GM10248 (cell line): ENCODE data around the gene GFOD1.

Source experiments
- CTCF ChIA-PET: fragments of 300-600 bp; sonication (Branson Sonifier 250); formaldehyde crosslinking; extraction: SDS; loops from one replicate; lab custom pipeline; 2021; ENCODE audit warnings: antibody characterized with exemption; lab: Yijun Ruan, JAX
- POLR2A ChIA-PET: fragments of 350-650 bp; sonication (Branson Sonifier 250); formaldehyde crosslinking; extraction: SDS; loops from one replicate; lab custom pipeline; 2020; ENCODE audit warnings: antibody characterized with exemption; lab: Yijun Ruan, JAX
- DNase-seq: peaks from one replicate; pipeline ENCODE4 v3.0.0; 2012; ENCODE audit errors: extremely low spot score
- TF ChIP-seq, protein P1 (sequence below): IDR thresholded peaks from 2 replicates; pipeline ENCODE4 v1.5.1; 2012; ENCODE audit warnings: mild to moderate bottlenecking, low read depth; ENCODE audit errors: extremely low read depth, missing control alignments, control extremely low read depth

GFOD1 gene

GRCh38 chr6:13487122-13488014 is at the start of gene GFOD1:
Gene GFOD1, minus strand, starts transcription at chr6:13487600. Its CDS starts 710 bp downstream, at chr6:13486890.
- DNase-seq = peak; percentile 94
- CTCF ChIA-PET = interaction anchor here (0.7 to 3.8 kb wide), 11 partner anchors 9 to 128 kb away, joined by 3 to 13 read pairs (median 4); partner anchors contain the start of genes NOL7 and SIRT5
- TF ChIP-seq, protein P1, sequence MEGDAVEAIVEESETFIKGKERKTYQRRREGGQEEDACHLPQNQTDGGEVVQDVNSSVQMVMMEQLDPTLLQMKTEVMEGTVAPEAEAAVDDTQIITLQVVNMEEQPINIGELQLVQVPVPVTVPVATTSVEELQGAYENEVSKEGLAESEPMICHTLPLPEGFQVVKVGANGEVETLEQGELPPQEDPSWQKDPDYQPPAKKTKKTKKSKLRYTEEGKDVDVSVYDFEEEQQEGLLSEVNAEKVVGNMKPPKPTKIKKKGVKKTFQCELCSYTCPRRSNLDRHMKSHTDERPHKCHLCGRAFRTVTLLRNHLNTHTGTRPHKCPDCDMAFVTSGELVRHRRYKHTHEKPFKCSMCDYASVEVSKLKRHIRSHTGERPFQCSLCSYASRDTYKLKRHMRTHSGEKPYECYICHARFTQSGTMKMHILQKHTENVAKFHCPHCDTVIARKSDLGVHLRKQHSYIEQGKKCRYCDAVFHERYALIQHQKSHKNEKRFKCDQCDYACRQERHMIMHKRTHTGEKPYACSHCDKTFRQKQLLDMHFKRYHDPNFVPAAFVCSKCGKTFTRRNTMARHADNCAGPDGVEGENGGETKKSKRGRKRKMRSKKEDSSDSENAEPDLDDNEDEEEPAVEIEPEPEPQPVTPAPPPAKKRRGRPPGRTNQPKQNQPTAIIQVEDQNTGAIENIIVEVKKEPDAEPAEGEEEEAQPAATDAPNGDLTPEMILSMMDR = no peak
- POLR2A ChIA-PET = interaction anchor here (0.6 to 1.1 kb wide), 2 partner anchors 13 to 26 kb away, joined by 3 read pairs; no protein-coding TSS in a partner anchor

DNA sequence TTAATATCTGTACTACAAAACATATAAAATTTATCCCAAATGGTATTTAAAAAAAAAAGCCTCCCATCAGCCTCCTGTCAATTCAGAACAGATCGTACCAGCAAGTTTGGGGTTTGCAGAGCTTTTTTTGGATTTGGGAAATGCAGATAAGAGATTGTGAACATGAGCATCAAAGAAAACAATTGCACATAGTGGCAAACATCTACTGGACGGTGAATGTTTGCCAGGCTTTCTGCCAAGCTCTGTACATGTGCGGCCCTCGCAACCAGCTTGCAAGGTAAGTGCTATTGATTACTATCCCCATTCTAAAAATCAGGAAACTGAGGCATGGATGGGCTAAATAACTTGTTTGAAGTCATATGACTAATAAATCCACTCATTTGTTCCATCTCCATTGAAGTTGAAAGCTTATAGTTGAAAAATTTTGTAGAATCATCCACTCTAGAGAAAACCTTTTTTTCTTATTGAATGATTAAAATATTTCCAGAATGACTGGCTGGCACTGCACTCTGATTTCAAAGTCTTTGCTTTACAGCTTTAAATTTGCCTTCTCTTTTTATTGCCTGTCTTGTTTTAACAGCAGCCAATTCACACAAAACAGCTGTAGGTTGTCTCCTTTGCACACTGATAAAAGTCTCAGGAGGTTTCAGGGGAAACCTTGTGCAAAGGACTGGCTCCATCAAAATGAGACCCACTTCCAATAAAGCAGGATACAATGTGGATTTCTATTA is 49.6 kb upstream of the GFOD1 start:
- CTCF ChIA-PET = interaction anchor here (0.7 to 2.3 kb wide), 14 partner anchors 9 to 202 kb away, joined by 3 to 21 read pairs (median 4); partner anchors contain the start of genes GFOD1 and SIRT5
- POLR2A ChIA-PET = no interaction called here
- no peak for DNase-seq
- TF ChIP-seq, protein P1 = no peak

- DNase-seq = no peak
- TF ChIP-seq, protein P1 = no peak
- ChIA-PET CTCF (interaction anchor here (0.6 to 1.3 kb wide), 4 partner anchors 28 to 198 kb away, joined by 3 to 4 read pairs (median 3); no protein-coding TSS in a partner anchor), POLR2A (no interaction called here)
These were observed 47.9 kb upstream of the GFOD1 start for GRCh38 chr6:13535306-13535705.

DNA sequence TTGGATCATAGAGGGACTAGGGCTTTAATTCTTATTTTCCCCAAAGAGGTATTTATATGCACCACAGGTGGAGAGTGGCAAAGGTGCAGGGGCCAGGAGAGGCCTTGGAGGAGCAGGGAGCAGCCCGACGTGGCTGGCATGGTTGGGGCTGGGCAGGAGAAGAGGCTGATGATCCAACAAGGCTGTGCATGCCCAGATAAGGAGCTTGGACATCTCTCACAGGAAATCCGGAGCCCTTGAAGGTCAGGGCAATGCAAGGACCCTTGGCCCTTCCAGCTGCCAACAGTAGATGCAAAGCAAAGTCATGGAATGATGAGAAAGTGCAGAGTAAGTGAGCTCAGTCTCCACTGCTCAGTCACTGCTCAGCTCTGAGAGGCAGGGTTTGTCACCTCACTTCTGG is 47.1 kb upstream of the GFOD1 start:
- ChIA-PET CTCF (interaction anchor here (0.6 to 1.3 kb wide), 4 partner anchors 29 to 197 kb away, joined by 3 to 4 read pairs (median 3); no protein-coding TSS in a partner anchor), POLR2A (no interaction called here)
- TF ChIP-seq, protein P1 = no peak
- DNase-seq = no peak

DNA sequence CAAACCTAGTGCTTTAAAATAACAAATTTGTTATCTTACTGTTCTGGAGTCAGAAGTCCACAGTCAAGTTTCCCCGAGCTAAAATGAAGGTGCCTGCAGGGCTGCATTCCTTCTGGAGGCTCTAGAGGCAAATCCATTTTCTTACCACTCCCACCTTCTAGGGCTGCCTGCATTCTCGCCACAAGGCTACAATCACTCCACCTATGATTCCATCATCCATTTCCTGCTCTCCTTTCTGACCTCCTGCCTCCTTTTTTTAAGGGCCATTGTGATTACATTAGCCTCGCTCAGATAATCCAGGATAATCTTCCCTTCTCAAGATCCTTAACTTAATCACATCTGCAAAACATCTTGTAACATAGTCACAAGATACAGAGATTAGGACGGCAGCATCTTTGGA is 44.6 kb upstream of the GFOD1 start:
- ChIA-PET POLR2A (no interaction called here), CTCF (interaction anchor here (0.9 to 2.0 kb wide), 3 partner anchors 30 to 47 kb away, joined by 3 to 12 read pairs (median 3); partner anchors contain the start of gene SIRT5)
- TF ChIP-seq, protein P1 = no peak
- no peak for DNase-seq
